Medulla oblongata (tissue), 1 donor: Measurements from ENCODE around the gene DDTL.
"Not testable (repeated sequence)": the region's sequence is repeated elsewhere in the genome, so short reads cannot be mapped to it uniquely, and the experiment has no call there.

Source experiments
- DNase-seq: peaks from one replicate; pipeline ENCODE4 v3.0.0-alpha.2; 2015; ENCODE audit errors: extremely low spot score

The DDTL gene

GRCh38 chr22:23966568-23966967 is at the start of gene DDTL:
TSS of gene DDTL (plus strand) at chr22:23966888. CDS start at chr22:23966915, 27 bp downstream.
- DNase-seq = not testable (repeated sequence)

GRCh38 chr22:23920267-23920611 is 46.4 kb upstream of the DDTL start:
- DNase-seq = not testable (repeated sequence)

GRCh38 chr22:23921586-23922201 is 45.0 kb upstream of the DDTL start:
- DNase-seq = not testable (repeated sequence)

DNA sequence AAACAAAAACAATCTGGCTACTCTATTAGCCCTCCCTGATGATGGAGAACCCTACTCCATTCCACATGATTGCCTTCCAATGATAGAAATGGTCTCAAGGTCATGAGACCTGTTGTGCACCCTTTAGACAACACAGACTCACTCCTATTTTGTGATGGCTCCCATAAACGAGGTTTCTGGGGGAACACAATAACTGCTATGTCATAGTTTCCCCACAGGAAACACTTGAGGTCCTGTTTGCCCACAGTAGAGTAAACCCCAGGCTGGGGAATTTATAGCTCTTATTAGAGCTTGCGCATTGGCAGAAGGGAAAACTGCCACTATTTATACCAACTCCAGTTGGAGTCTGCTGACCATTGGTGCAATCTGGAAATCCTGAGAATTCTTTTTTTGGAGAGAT is 43.8 kb upstream of the DDTL start:
- DNase-seq = no peak

- DNase-seq = no peak
Observed at GRCh38 chr22:23925020-23925606, 41.6 kb upstream of the DDTL start.

GRCh38 chr22:23926561-23926960 is 40.1 kb upstream of the DDTL start:
- DNase-seq = no peak

- no peak for DNase-seq
Observed at GRCh38 chr22:23938328-23939016, 28.2 kb upstream of the DDTL start.

- DNase-seq = no peak
Observed at GRCh38 chr22:23939017-23939357, 27.7 kb upstream of the DDTL start.

GRCh38 chr22:23940166-23940565 is 26.5 kb upstream of the DDTL start:
- not testable (repeated sequence) for DNase-seq

DNA sequence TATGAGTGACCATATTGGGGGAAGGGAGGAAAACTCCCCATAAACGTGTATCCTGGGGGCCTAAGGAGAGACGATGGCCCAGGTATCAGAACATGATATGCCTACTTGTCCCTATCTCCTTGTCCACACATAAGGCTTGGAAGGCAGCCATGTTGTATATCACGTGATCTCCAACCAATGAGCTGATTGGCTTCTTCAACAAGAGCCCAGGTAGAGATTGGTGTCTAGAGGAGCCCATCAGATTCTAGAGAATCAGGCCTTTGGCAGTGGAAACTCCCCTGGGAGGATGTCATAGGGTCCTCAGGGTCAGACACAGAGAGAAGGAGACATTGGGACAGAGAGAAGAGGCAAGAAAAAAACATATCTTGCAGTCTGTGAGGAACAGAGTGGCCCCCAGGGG is 19.3 kb upstream of the DDTL start:
- DNase-seq = not testable (repeated sequence)

GRCh38 chr22:23949764-23950163 is 16.9 kb upstream of the DDTL start:
- DNase-seq = not testable (repeated sequence)

DNA sequence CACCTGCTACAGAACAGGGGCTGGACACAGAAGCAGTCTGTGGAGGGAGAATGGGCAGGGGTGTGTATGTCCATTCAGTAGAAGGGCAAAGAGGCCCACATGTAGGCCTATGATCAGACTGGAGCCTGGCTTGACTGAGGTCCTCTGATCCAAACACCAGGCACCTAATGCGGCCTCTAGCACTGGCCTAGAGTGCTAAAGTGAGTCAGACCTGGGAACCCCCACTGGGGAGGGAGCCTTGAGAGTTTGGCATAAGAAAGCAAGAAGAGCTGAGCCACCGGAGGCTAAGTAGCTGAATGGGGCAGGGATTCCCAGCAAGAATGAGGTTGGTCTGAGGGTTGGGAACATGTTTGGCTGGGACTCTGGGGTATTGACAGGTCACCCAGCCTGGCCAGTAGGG is 15.3 kb upstream of the DDTL start:
- DNase-seq = not testable (repeated sequence)

DNA sequence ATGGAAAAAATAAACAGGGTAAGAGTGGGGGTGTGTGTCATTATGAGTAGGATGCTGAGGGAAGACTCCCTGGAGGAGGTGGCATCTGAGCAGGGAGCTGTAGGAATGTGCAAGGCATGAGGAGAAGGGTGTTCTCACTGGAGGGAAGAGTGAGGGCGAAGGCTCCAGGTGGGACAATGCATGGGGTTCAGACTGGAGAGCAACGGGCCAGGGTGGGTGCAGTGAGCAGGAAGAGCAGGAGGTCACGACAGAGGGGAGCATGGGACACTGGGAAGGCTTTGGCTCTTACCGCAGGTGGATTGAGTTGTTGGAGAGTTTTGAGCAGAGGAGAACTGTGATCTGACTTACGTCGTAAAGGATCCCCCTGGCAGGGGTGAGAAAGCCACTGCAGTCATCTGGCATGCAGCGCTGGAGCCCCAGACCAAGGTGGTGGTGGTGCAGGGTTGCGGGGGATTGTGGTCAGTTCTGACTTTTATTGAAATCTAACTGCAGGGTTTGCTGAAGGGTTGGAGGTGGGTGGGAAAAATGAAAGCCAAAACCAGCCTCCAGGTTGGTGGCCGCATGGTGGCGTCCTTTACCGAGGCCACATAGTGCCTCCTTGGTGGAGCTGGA is 13.8 kb upstream of the DDTL start:
- DNase-seq = not testable (repeated sequence)

DNA sequence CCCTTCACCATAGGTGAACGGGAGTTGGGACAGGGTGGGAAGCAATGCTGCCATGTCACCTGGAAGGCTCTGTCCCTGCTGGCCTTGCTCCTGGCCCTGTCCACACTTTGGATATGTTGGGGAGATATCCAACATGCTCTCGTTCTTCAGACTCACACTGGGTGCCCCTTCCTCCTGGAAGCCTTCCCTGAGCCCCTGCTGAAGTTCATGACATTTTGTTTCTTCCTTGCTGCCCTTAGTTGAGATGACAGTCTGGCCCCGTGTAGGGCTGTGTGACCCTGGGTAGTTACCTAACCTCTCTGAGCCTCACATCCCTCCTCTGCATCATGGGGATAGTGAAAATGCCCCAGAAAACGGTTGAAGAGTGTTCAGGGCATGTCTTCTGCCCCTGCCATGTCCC is 13.2 kb upstream of the DDTL start:
- DNase-seq = not testable (repeated sequence)

DNA sequence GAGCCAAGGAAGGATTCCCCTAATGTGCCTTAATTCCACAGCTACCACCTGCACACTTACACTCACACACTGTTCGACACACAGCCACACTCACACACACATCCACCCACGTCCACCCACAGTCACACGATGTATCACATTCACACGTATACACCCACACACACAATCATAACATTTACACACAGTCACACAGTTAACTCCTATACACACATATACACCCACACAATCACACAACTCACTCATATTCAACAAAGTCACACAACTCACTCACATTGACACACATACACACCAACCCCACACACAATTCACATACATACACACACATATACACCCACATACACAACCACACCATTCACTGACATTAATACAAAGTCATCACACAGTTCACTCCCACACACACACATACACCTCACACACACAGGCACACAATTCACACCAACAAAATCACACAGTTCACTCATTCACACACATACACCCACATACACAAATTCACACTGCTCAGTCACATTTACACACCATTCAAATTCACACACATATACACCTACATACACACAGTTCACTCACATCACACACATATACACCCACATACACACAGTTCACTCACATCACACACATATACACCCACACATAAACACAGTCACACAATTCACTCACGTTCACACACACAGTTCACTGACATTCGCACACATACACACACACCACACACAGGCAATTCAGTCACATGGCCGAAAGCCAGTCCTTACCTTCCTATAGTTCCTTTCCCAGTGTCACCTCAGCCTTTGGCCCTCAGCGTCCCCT is 12.3 kb upstream of the DDTL start:
- not testable (repeated sequence) for DNase-seq

DNA sequence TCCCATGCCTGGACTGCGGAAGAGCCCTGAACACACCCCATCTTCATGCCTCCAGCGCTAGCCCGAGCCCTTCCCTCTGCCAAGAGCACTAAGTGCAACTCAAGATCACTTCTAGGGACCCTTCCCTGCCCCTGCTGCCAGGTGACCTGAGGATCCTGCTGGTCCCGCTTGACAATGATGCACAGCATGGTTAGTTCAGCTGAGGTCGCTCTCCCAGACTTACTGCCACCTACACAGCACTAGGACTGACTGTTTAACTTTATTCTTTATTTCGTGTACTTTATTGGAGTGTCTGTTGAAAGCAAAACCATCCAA is 11.7 kb upstream of the DDTL start:
- DNase-seq = not testable (repeated sequence)

- DNase-seq = not testable (repeated sequence)
Observed at GRCh38 chr22:23955886-23956285, 10.8 kb upstream of the DDTL start.

GRCh38 chr22:23956301-23956900 is 10.3 kb upstream of the DDTL start:
- DNase-seq = peak; percentile 95

- not testable (repeated sequence) for DNase-seq
Observed at GRCh38 chr22:23961084-23961771, 5.5 kb upstream of the DDTL start, which contains the start of gene GSTT2B. TSS of gene GSTT2B (minus strand) at chr22:23961195. CDS start at chr22:23961131, 64 bp downstream.

- not testable (repeated sequence) for DNase-seq
Observed at GRCh38 chr22:23966094-23966493, 594 bp upstream of the DDTL start.

DNA sequence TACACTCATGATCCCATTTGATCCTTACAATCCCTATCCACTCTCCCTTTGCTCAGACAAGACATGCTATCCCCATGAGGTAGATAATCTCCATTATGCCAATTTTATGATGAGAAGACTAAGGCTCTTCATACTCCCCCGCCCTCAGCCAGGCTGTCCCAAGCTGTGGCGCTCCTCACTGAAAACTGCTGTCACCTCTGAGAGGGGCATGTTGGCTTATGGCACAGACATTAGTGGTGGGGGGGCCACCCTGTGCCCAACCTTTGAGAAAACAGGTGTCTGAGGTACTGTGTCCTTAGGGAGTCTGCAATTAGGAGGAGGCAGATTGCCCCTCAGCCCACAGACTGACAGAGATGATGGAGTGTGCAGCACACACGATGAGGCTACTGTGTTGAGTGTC is 2.4 kb downstream of the DDTL start:
- DNase-seq = no peak
